ENCODE results near the gene LRRC72. TPM values are rescaled to one million over a fixed set of nuclear protein-coding genes. Genes with fewer than 3 reads are reported as not detected.
A peak's percentile ranks its signal among the peaks of the same experiment; 100 is the strongest.
"Not testable (repeated sequence)": the region's sequence is repeated elsewhere in the genome, so short reads cannot be mapped to it uniquely, and the experiment has no call there.

The LRRC72 gene
- total and polyA plus RNA-seq, 2 experiments from 2014 or later: not detected

DNA sequence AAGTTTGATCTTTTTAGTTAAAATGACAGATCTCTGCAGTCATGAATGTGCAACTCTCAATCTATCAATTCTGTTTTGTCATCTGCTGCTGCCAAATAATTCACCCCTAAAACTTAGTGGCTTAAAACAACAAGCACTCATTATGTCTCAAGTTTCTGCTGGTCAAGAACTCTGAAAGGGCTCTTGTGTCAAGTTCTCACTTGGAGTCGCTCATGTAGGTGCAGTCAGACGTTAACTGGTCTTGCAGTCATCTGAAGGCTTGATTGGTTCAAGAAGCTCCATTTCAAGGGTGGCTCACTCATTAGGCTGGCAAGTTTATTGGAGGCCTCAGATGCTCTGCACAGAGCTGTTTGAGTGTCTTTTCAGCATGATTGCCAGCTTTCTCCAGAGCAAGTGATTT lies 28.5 kb upstream of the LRRC72 start:
- TF ChIP-seq EZH2phosphoT487 (IDR thresholded peaks at IDR 0.05; ENCODE audit: low read depth, severe bottlenecking, unreplicated experiment) (no peak), EZH2 (IDR thresholded peaks at IDR 0.05; ENCODE audit: borderline replicate concordance) (no peak)
- TF ChIP-seq, protein P1, sequence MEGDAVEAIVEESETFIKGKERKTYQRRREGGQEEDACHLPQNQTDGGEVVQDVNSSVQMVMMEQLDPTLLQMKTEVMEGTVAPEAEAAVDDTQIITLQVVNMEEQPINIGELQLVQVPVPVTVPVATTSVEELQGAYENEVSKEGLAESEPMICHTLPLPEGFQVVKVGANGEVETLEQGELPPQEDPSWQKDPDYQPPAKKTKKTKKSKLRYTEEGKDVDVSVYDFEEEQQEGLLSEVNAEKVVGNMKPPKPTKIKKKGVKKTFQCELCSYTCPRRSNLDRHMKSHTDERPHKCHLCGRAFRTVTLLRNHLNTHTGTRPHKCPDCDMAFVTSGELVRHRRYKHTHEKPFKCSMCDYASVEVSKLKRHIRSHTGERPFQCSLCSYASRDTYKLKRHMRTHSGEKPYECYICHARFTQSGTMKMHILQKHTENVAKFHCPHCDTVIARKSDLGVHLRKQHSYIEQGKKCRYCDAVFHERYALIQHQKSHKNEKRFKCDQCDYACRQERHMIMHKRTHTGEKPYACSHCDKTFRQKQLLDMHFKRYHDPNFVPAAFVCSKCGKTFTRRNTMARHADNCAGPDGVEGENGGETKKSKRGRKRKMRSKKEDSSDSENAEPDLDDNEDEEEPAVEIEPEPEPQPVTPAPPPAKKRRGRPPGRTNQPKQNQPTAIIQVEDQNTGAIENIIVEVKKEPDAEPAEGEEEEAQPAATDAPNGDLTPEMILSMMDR (IDR thresholded peaks at IDR 0.05; ENCODE audit: poor library complexity): no peak
- 87% methylated on average over 2 of the region's 2 CpGs for WGBS (ENCODE audit: low lambda C conversion rate, missing lambda C conversion rate)

DNA sequence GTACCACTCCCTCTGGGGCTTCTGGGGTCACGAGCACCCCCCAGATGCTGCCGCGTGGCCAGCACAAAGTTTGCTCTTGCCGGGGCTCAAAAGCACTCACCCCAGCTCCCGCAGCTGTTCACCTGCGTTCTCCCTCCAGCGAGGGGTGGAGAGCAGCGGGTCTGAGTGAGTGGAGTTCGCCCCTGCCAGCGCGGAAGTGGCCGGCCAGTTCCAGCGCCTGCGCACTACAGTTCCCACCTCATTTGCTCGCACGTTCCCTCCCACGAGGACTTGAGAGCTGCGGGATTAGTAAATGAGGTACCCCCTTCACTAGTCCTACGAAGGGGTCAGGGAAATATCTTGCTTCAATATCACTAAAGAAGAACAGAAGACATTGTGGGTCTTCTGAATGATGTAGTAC lies 24.3 kb upstream of the LRRC72 start:
- DNase-seq (ENCODE audit: low spot score): no peak
- no peaks in the 10 kb centered on the region for H3K9me2 ChIP-seq (replicated peaks; ENCODE audit: insufficient read depth)
- TF ChIP-seq EZH2phosphoT487 (IDR thresholded peaks at IDR 0.05; ENCODE audit: low read depth, severe bottlenecking, unreplicated experiment): no peak
- TF ChIP-seq, protein P1 (IDR thresholded peaks at IDR 0.05; ENCODE audit: poor library complexity): no peak
- no peak for TF ChIP-seq EZH2 (IDR thresholded peaks at IDR 0.05; ENCODE audit: borderline replicate concordance)
- WGBS (ENCODE audit: low lambda C conversion rate, missing lambda C conversion rate): 98% methylated on average over 19 of the region's 19 CpGs
- no peaks in the 10 kb centered on the region for H3K36me3 ChIP-seq (replicated peaks; ENCODE audit: insufficient read depth, low read depth)
- H3K27ac ChIP-seq: no peak overlapping the region
- no peaks in the 10 kb centered on the region for H3K27me3 ChIP-seq
- no peaks in the 10 kb centered on the region for H4K20me1 ChIP-seq (ENCODE audit: insufficient read depth, poor library complexity, severe bottlenecking)
- H2AFZ ChIP-seq: no peak overlapping the region
- H3K9me3 ChIP-seq (ENCODE audit: low read depth): no peaks in the 10 kb centered on the region
- no peaks in the 10 kb centered on the region for H3K4me1 ChIP-seq (ENCODE audit: insufficient read depth)
- no peaks in the 10 kb centered on the region for H3K79me2 ChIP-seq
- no peak overlapping the region for H3K4me3 ChIP-seq
- no peak overlapping the region for H3K4me2 ChIP-seq

More for the DNA sequence above, 28.5 kb upstream of the LRRC72 start:
- no peaks in the 10 kb centered on the region for H4K20me1 ChIP-seq (ENCODE audit: insufficient read depth, poor library complexity, severe bottlenecking)
- H3K79me2 ChIP-seq: no peaks in the 10 kb centered on the region
- no peak for DNase-seq (ENCODE audit: low spot score)
- H3K4me1 ChIP-seq (ENCODE audit: insufficient read depth): peaks cover 20% of the 10 kb centered on the region
- H3K9me2 ChIP-seq (replicated peaks; ENCODE audit: insufficient read depth): no peaks in the 10 kb centered on the region
- no peaks in the 10 kb centered on the region for H3K36me3 ChIP-seq (replicated peaks; ENCODE audit: insufficient read depth, low read depth)
- H3K4me3 ChIP-seq: no peak overlapping the region
- H2AFZ ChIP-seq: no peak overlapping the region
- no peak overlapping the region for H3K27ac ChIP-seq
- H3K9me3 ChIP-seq (ENCODE audit: low read depth): no peaks in the 10 kb centered on the region
- H3K27me3 ChIP-seq: no peaks in the 10 kb centered on the region
- no peak overlapping the region for H3K4me2 ChIP-seq

DNA sequence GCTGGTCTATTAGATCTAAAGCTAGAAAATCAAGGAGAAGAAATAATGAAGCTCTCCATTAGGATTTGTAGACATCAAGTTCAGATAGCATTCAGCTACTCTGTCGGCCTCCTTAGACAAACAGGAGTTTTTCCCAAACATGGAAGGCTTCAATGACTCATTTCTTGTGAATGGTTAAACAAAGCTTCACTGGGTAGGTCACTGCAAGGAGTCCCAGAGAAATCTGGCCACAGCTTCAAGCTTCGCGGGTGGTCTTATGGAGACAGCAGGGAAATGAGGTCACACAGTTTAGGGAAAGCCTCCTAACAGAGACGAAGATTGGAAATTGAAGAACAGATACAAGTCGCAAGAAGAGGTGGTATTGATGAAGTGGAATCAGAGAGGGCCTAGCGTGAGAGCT lies 22.6 kb upstream of the LRRC72 start:
- Histone ChIP-seq H3K9me3 (ENCODE audit: low read depth) (no peaks in the 10 kb centered on the region), H3K27ac (no peak overlapping the region), H2AFZ (peak overlapping the region; percentile 11), H3K9me2 (replicated peaks; ENCODE audit: insufficient read depth) (no peaks in the 10 kb centered on the region), H3K79me2 (no peaks in the 10 kb centered on the region), H4K20me1 (ENCODE audit: insufficient read depth, poor library complexity, severe bottlenecking) (no peaks in the 10 kb centered on the region), H3K4me1 (ENCODE audit: insufficient read depth) (no peaks in the 10 kb centered on the region), H3K4me2 (no peak overlapping the region), H3K27me3 (no peaks in the 10 kb centered on the region), H3K4me3 (no peak overlapping the region), H3K36me3 (replicated peaks; ENCODE audit: insufficient read depth, low read depth) (no peaks in the 10 kb centered on the region)
- 74% methylated on average over 6 of the region's 6 CpGs for WGBS (ENCODE audit: low lambda C conversion rate, missing lambda C conversion rate)
- TF ChIP-seq EZH2 (IDR thresholded peaks at IDR 0.05; ENCODE audit: borderline replicate concordance): no peak
- TF ChIP-seq EZH2phosphoT487 (IDR thresholded peaks at IDR 0.05; ENCODE audit: low read depth, severe bottlenecking, unreplicated experiment): no peak
- TF ChIP-seq, protein P1 (IDR thresholded peaks at IDR 0.05; ENCODE audit: poor library complexity): no peak
- DNase-seq (ENCODE audit: low spot score): no peak

DNA sequence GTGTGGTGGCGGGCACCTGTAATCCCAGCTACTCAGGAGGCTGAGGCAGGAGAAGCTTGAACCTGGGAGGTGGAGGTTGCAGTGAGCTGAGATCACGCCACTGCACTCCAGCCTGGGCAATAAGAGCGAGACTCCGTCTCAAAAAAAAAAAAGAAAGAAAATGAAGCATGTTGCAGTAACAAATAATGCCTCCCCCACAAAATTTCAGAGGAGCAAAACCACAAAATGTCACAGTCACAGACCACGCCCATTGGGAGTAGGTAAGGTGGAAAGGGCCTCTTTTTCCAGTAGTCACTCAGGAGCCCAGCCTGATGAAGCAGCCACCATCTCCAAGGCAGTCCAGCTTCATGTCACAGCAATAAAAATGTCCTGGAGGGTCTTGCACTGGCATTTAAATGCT lies 20.2 kb upstream of the LRRC72 start:
- H3K27ac ChIP-seq; H3K9me2 ChIP-seq (replicated peaks; ENCODE audit: insufficient read depth); H3K79me2 ChIP-seq; H3K4me2 ChIP-seq; H4K20me1 ChIP-seq (ENCODE audit: insufficient read depth, poor library complexity, severe bottlenecking); DNase-seq (ENCODE audit: low spot score); H3K27me3 ChIP-seq; H3K36me3 ChIP-seq (replicated peaks; ENCODE audit: insufficient read depth, low read depth); H3K4me1 ChIP-seq (ENCODE audit: insufficient read depth); H2AFZ ChIP-seq; H3K9me3 ChIP-seq (ENCODE audit: low read depth); H3K4me3 ChIP-seq: not testable (repeated sequence)
- WGBS (ENCODE audit: low lambda C conversion rate, missing lambda C conversion rate): 91% methylated on average over 5 of the region's 5 CpGs

Measured in hepatocyte (in vitro differentiated cells).